HCT116 (cell line): ENCODE measurements around the gene CTSE. TPM values are rescaled to one million over a fixed set of nuclear protein-coding genes. Genes with fewer than 3 reads are reported as not detected.

Experiments
- ATAC-seq: fragments of 200-7000 bp; cut with Tn5 transposase; 2 replicates; pipeline ENCODE4 v1.9.1; 2020; ENCODE audit warnings: mild to moderate bottlenecking, moderate library complexity
- Bru-seq: library from RNA; stranded (reverse); fragments of 400-500 nt; gene quantifications from one replicate; lab custom pipeline; 2021; lab: Mats Ljungman, UMichigan
- BruChase-seq, 2 experiments: library from RNA; stranded (reverse); fragments of 400-500 nt; gene quantifications; one replicate each; lab custom pipeline; 2021; lab: Mats Ljungman, UMichigan
- BruUV-seq: library from RNA; stranded (reverse); fragments of 400-500 nt; replicated peaks from 2 replicates; lab custom pipeline; 2021; lab: Mats Ljungman, UMichigan
- CTCF ChIA-PET: fragments of 300-600 bp; sonication (Branson Sonifier 250); formaldehyde crosslinking; loops from one replicate; lab custom pipeline; 2021; ENCODE audit warnings: antibody characterized with exemption; lab: Charles Lee
- POLR2A ChIA-PET: fragments of 300-600, 350-600 bp; sonication (Branson Sonifier 250); formaldehyde crosslinking; loops from one replicate; lab custom pipeline; 2021; ENCODE audit warnings: antibody characterized with exemption; lab: Charles Lee
- RAD21 ChIA-PET, 2 experiments: fragments of 300-600 bp; sonication (Branson Sonifier 250); formaldehyde crosslinking; loops; one replicate each; lab custom pipeline; 2023; ENCODE audit warnings: low total read pairs in 2 of 2; ENCODE audit not compliant: uncharacterized antibody in 2 of 2, unreplicated experiment in 2 of 2, low non-redundant PET in 1 of 2; lab: Charles Lee
- DNase-seq: peaks from one replicate; pipeline ENCODE4 v3.0.0-alpha.2; 2010; ENCODE audit warnings: low read depth, low spot score
- H2AFZ ChIP-seq: fragments of 200-600 bp; shearing (Covaris generic), sonication (generic); 2 replicates; pipeline ENCODE4 v1.6.1; 2017; ENCODE audit warnings: low read depth, mixed run types, mixed read lengths, antibody characterized with exemption, low read length; ENCODE audit not compliant: poor library complexity, severe bottlenecking
- H3K27ac ChIP-seq: 2 replicates; pipeline ENCODE4 v1.5.1; 2012; ENCODE audit warnings: low read depth, low read length
- H3K27me3 ChIP-seq: fragments of 200-600 bp; sonication (generic); 2 replicates; pipeline ENCODE4 v1.6.1; 2016; ENCODE audit warnings: mixed run types, low read length, mixed read lengths; ENCODE audit not compliant: insufficient read depth
- H3K36me3 ChIP-seq, 2 experiments: fragments of 200-500 bp in 1 of 2; fragments of 200-600 bp in 1 of 2; sonication (Bioruptor generic) in 1 of 2; sonication (generic) in 1 of 2; 2 replicates each; pipeline versions ENCODE4 v1.5.1 to v1.6.1; 2014 to 2016; ENCODE audit warnings: low read length in 2 of 2, inconsistent platforms in 1 of 2, mixed read lengths in 1 of 2, mixed run types in 1 of 2; ENCODE audit not compliant: insufficient read depth in 2 of 2, control insufficient read depth in 1 of 2
- H3K4me1 ChIP-seq, 2 experiments: fragments of 200-600 bp in 1 of 2; sonication (generic) in 1 of 2; 2 replicates each; pipeline versions ENCODE4 v1.5.1 to v1.6.1; 2012 to 2017; ENCODE audit warnings: low read length in 2 of 2, inconsistent platforms in 1 of 2, mild to moderate bottlenecking in 1 of 2, mixed read lengths in 1 of 2, mixed run types in 1 of 2, moderate library complexity in 1 of 2; ENCODE audit not compliant: insufficient read depth in 2 of 2, control insufficient read depth in 1 of 2
- H3K4me2 ChIP-seq: fragments of 200-600 bp; sonication (generic); 2 replicates; pipeline ENCODE4 v1.6.1; 2017; ENCODE audit warnings: mixed run types, low read length, mixed read lengths
- H3K4me3 ChIP-seq, 2 experiments: fragments of 200-600 bp in 1 of 2; sonication (generic) in 1 of 2; replicated peaks in 1 of 2; 2 replicates each; pipeline ENCODE4 v1.5.1; 2011 to 2016; ENCODE audit warnings: low read length in 2 of 2, control low read depth in 1 of 2, low read depth in 1 of 2, mild to moderate bottlenecking in 1 of 2, mixed read lengths in 1 of 2, mixed run types in 1 of 2
- H3K79me2 ChIP-seq: fragments of 200-600 bp; sonication (generic); 2 replicates; pipeline ENCODE4 v1.6.1; 2017; ENCODE audit warnings: mild to moderate bottlenecking, mixed run types, low read length, moderate library complexity, mixed read lengths; ENCODE audit not compliant: insufficient read depth
- H3K9ac ChIP-seq: fragments of 200-600 bp; sonication (generic); 2 replicates; pipeline ENCODE4 v1.6.1; 2016; ENCODE audit warnings: low read length, mixed read lengths
- H3K9me2 ChIP-seq: fragments of 200-600 bp; sonication (generic), shearing (Covaris generic); 2 replicates; pipeline ENCODE4 v1.6.1; 2017; ENCODE audit warnings: mixed run types, mild to moderate bottlenecking, moderate library complexity; ENCODE audit not compliant: insufficient read depth
- H3K9me3 ChIP-seq, 2 experiments: fragments of 200-500 bp in 1 of 2; fragments of 200-600 bp in 1 of 2; sonication (Bioruptor generic) in 1 of 2; sonication (generic) in 1 of 2; 2 replicates each; pipeline ENCODE4 v1.6.1; 2014 to 2017; ENCODE audit warnings: low read length in 2 of 2, mixed read lengths in 2 of 2, inconsistent platforms in 1 of 2, low read depth in 1 of 2, mild to moderate bottlenecking in 1 of 2, mixed run types in 1 of 2, moderate library complexity in 1 of 2; ENCODE audit not compliant: control insufficient read depth in 1 of 2, insufficient read depth in 1 of 2
- H4K20me1 ChIP-seq: fragments of 200-600 bp; sonication (generic), shearing (Covaris generic); 2 replicates; pipeline ENCODE4 v1.6.1; 2017; ENCODE audit warnings: mixed run types, mild to moderate bottlenecking, moderate library complexity; ENCODE audit not compliant: insufficient read depth
- CBX3 ChIP-seq: IDR thresholded peaks from 2 replicates; pipeline ENCODE4 v1.6.1; 2012; ENCODE audit warnings: low read depth
- CEBPB ChIP-seq: IDR thresholded peaks from 2 replicates; pipeline ENCODE4 v1.6.1; 2012; ENCODE audit warnings: low read depth
- EZH2phosphoT487 ChIP-seq: fragments of 200-600 bp; IDR thresholded peaks from 2 replicates; pipeline ENCODE4 v1.6.1; 2018; ENCODE audit warnings: antibody characterized with exemption, borderline replicate concordance
- POLR2AphosphoS5 ChIP-seq: IDR thresholded peaks from 2 replicates; pipeline ENCODE4 v1.6.1; 2011; ENCODE audit warnings: mild to moderate bottlenecking, low read depth, low read length, moderate library complexity
- SP1 ChIP-seq: IDR thresholded peaks from 2 replicates; pipeline ENCODE4 v1.6.1; 2012; ENCODE audit warnings: low read depth
- ZNF274 ChIP-seq: fragments of 200-500 bp; sonication (Bioruptor generic); IDR thresholded peaks from 2 replicates; pipeline ENCODE4 v1.6.1; 2014; ENCODE audit warnings: mild to moderate bottlenecking, low read depth, low read length, inconsistent platforms
- intact Hi-C: fragments of 100-400 bp; cut with micrococcal nuclease; formaldehyde crosslinking; loops from 2 replicates; pipeline ENCODE4 v1.10.0; 2022
- long read RNA-seq: library from polyadenylated mRNA; unstranded; transcript quantifications from one replicate; pipeline ENCODE4 v2.0.0, GENCODE V29; 2021; ENCODE audit not compliant: unreplicated experiment
- polyA plus RNA-seq: library from polyadenylated mRNA; unstranded; fragments of >200 nt; gene quantifications from 2 replicates; pipeline ENCODE4 v1.2.1, GENCODE V29; 2012; ENCODE audit warnings: missing spikeins
- total RNA-seq: library from RNA; stranded (reverse); gene quantifications from one replicate; pipeline ENCODE4 v1.2.1, GENCODE V29; 2021; ENCODE audit not compliant: unreplicated experiment
- TF ChIP-seq, protein P1 (sequence below): IDR thresholded peaks from 2 replicates; pipeline ENCODE4 v1.6.1; 2012
- TF ChIP-seq, protein P2 (sequence below): IDR thresholded peaks from 2 replicates; pipeline ENCODE4 v1.6.1; 2011; ENCODE audit warnings: mild to moderate bottlenecking, low read length, moderate library complexity; ENCODE audit not compliant: insufficient replicate concordance; ENCODE audit errors: extremely low read depth

Gene CTSE
- total RNA-seq (0.12 TPM), Bru-seq, nascent RNA (percentile 11 among the genes with signal in this experiment), BruChase-seq, experiment 1, labeled RNA remaining after a 6-hour chase (percentile 6 among the genes with signal in this experiment), BruChase-seq, experiment 2, labeled RNA remaining after a 2-hour chase (not detected)
- not detected in 2 replicates for polyA plus RNA-seq
- long read RNA-seq, result 0 reads

DNA sequence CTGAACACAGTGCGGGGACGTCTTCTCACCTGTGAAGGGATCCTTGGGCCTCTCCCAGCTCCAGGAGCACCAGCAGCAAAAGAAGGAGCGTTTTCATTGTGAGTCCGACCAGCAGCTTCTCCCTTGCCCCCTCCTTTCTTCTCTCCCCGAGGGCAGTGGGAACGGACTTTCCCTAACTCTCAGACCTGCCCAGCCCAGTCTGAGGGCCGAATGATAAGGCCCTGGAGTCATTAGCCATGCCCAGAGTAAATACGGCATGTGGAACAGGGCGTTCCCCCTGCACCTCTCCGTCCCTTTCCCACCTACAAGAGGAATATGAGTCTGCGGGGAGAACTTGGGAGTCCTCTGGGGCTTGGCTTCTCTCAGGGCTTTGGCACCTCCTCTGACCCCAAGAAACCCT, at the start of gene CTSE:
TSS of gene CTSE (minus strand) at position 201 of the 400 bp plus-strand sequence. CDS start at position 97, 104 bp downstream.
- Histone ChIP-seq H3K27me3 (no peaks in the 10 kb centered on the region), H3K9me2 (no peaks in the 10 kb centered on the region), H4K20me1 (no peaks in the 10 kb centered on the region)
- DNase-seq, result no peak
- ATAC-seq, result no peak
- TF ChIP-seq POLR2AphosphoS5 (no peak), CEBPB (no peak), EZH2phosphoT487 (no peak), ZNF274 (no peak), CBX3 (no peak), SP1 (no peak)
- TF ChIP-seq, protein P1, sequence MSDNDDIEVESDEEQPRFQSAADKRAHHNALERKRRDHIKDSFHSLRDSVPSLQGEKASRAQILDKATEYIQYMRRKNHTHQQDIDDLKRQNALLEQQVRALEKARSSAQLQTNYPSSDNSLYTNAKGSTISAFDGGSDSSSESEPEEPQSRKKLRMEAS, result no peak
- TF ChIP-seq, protein P2, sequence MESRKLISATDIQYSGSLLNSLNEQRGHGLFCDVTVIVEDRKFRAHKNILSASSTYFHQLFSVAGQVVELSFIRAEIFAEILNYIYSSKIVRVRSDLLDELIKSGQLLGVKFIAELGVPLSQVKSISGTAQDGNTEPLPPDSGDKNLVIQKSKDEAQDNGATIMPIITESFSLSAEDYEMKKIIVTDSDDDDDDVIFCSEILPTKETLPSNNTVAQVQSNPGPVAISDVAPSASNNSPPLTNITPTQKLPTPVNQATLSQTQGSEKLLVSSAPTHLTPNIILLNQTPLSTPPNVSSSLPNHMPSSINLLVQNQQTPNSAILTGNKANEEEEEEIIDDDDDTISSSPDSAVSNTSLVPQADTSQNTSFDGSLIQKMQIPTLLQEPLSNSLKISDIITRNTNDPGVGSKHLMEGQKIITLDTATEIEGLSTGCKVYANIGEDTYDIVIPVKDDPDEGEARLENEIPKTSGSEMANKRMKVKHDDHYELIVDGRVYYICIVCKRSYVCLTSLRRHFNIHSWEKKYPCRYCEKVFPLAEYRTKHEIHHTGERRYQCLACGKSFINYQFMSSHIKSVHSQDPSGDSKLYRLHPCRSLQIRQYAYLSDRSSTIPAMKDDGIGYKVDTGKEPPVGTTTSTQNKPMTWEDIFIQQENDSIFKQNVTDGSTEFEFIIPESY, result no peak
- TF ChIP-seq, all 23 proteins: peak for 0
- H3K79me2 ChIP-seq, result no peaks in the 10 kb centered on the region
- CTCF ChIA-PET, result no interaction called here
- intact Hi-C loops, result no loop called here
- peaks cover 5 to 18% of the 10 kb centered on the region in 2 experiments; a peak in 2 of 4 replicates for H3K4me1 ChIP-seq
- BruUV-seq, result no TSS peak
- H2AFZ ChIP-seq, result no peak within 1 kb of the TSS
- POLR2A ChIA-PET, result no interaction called here
- H3K4me3 ChIP-seq, result no peak within 1 kb of the TSS
- RAD21 ChIA-PET, result no interaction called here
- H3K36me3 ChIP-seq, result no peaks in the 10 kb centered on the region
- H3K4me2 ChIP-seq, result no peak within 1 kb of the TSS
- no peaks in the 10 kb centered on the region for H3K9me3 ChIP-seq
- no peak within 1 kb of the TSS for H3K9ac ChIP-seq
- no peak within 1 kb of the TSS for H3K27ac ChIP-seq
